CD4-positive, alpha-beta T cell treated with Interleukin-6 at 100 ng/mL for 8 hours (primary cell): ENCODE results near the gene SLC9B2.

Source experiments
- DNase-seq: peaks from one replicate; pipeline ENCODE4 v3.0.0-alpha.2; 2020; ENCODE audit warnings: mixed read lengths, low spot score

The SLC9B2 gene

GRCh38 chr4:103075894-103076746, 441 bp downstream of the SLC9B2 start:
- DNase-seq, result peak; percentile 47

- no peak for DNase-seq
These were observed 1.1 kb downstream of the SLC9B2 start for GRCh38 chr4:103075435-103075893.

GRCh38 chr4:103074744-103075434, 1.7 kb downstream of the SLC9B2 start:
- no peak for DNase-seq

GRCh38 chr4:103073792-103074438, 2.6 kb downstream of the SLC9B2 start:
- no peak for DNase-seq

- no peak for DNase-seq
These were observed 8.6 kb downstream of the SLC9B2 start for GRCh38 chr4:103067841-103068547.

- DNase-seq, result no peak
These were observed 16.0 kb downstream of the SLC9B2 start for GRCh38 chr4:103060453-103061148.

- DNase-seq, result no peak
These were observed 22.5 kb downstream of the SLC9B2 start for GRCh38 chr4:103054030-103054429.

GRCh38 chr4:103052779-103053178, 23.8 kb downstream of the SLC9B2 start:
- no peak for DNase-seq

- DNase-seq, result no peak
These were observed 24.4 kb downstream of the SLC9B2 start for GRCh38 chr4:103052145-103052544.

GRCh38 chr4:103050736-103051436, 25.7 kb downstream of the SLC9B2 start:
- no peak for DNase-seq

GRCh38 chr4:103046416-103047290, 29.9 kb downstream of the SLC9B2 start:
- DNase-seq, result peak; percentile 44

- no peak for DNase-seq
These were observed 32.4 kb downstream of the SLC9B2 start for GRCh38 chr4:103044183-103044582.

GRCh38 chr4:103036169-103036568, 40.4 kb downstream of the SLC9B2 start:
- no peak for DNase-seq

- no peak for DNase-seq
These were observed 44.0 kb downstream of the SLC9B2 start for GRCh38 chr4:103032574-103032973.

GRCh38 chr4:103030791-103031190, 45.8 kb downstream of the SLC9B2 start:
- DNase-seq, result no peak

GRCh38 chr4:103029300-103029699, 47.3 kb downstream of the SLC9B2 start:
- DNase-seq, result no peak

- no peak for DNase-seq
These were observed 49.7 kb downstream of the SLC9B2 start for GRCh38 chr4:103026868-103027267.

GRCh38 chr4:103024996-103025395, 51.6 kb downstream of the SLC9B2 start:
- DNase-seq, result no peak

- DNase-seq, result no peak
These were observed 55.4 kb downstream of the SLC9B2 start for GRCh38 chr4:103021120-103021519.
